Activated T-cell treated with anti-CD3 and anti-CD28 coated beads, Interleukin-2, amount 50 U/mL, for 4 hours (primary cell): Measurements from ENCODE around the gene ANKLE2. TPM values are rescaled to one million over a fixed set of nuclear protein-coding genes. Genes with fewer than 3 reads are reported as not detected.

Experiments used
- ATAC-seq, 2 donors: fragments of 200-7000 bp; cut with Tn5 transposase; one replicate each; pipeline ENCODE4 v1.10.0; 2021
- DNase-seq: peaks from one replicate; pipeline ENCODE4 v3.0.0-alpha.2; 2020
- H3K27me3 Mint-ChIP-seq: one replicate; pipeline ENCODE4 v1.8.0; 2021; ENCODE audit warnings: low read depth, mixed read lengths
- H3K36me3 Mint-ChIP-seq: one replicate; pipeline ENCODE4 v1.8.0; 2022; ENCODE audit warnings: mixed read lengths; ENCODE audit not compliant: insufficient read depth
- H3K4me1 Mint-ChIP-seq: one replicate; pipeline ENCODE4 v1.8.0; 2021; ENCODE audit warnings: low read depth, mixed read lengths
- H3K4me3 Mint-ChIP-seq: one replicate; pipeline ENCODE4 v1.8.0; 2021; ENCODE audit warnings: mild to moderate bottlenecking, moderate library complexity, mixed read lengths
- H3K9me3 Mint-ChIP-seq: one replicate; pipeline ENCODE4 v1.8.0; 2021; ENCODE audit warnings: mixed read lengths
- total RNA-seq, 3 donors: library from RNA; stranded (reverse); gene quantifications; one replicate each; pipeline ENCODE4 v1.2.1, GENCODE V29; 2021

The ANKLE2 gene
- total RNA-seq, 3 donors from 2014 or later = 96.7 to 112 (median 111) TPM

DNA sequence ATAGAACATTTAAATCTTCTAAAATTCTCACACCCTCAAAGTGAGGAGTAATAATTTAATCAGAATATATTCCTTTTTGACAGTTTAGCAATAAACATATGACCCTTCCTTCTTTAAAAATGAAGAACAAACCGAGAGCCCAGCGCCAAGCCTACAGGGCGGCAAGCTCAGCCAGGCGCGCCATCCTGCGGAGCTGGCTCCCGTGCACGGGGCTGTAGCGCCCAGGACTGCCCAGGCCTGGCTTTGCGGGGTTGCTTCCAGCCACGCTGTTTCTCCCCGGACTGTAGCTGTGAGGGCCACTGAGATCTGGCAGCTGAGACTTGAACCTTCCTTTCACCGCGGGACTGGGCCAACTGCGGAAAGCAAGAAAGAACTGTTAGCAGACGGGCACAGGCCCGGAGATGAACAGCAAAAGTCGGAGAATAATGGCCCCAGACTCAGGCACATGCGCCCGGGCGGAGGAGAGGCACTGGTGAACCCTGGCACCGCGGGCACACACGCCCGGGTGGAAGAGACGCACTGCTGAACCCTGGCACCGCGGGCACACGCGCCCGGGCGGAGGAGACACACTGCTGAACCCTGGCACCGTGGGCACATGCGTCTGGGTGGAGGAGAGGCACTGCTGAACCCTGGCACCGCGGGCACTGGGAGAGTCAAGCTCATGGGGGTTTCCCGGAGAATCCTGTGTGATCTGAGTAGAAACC is 34.4 kb downstream of the ANKLE2 start:
- H3K27me3 Mint-ChIP-seq = no peaks in the 10 kb centered on the region
- H3K36me3 Mint-ChIP-seq = peaks cover 60% of the 10 kb centered on the region

DNA sequence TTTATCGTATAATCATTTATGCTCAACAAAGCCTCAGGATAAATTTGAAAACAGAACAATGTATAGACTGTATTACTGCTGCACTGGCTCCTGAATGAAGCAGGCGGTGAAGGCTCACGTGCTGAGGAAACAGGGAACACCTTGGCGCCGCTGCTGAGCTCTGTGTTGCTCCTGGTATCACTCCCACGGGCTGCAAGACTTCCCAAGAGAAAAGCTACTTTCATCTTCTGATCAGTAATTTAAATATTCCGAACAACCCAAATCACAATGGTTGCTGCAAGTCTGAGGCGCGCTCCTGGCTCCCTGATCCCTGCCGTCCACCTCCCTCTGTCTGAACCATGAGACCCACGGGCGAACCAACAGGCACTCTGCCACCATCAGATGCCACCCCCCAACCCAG is 35.2 kb downstream of the ANKLE2 start:
- Mint-ChIP-seq H3K4me3 (no peak overlapping the region), H3K4me1 (peaks cover 4% of the 10 kb centered on the region), H3K36me3 (peaks cover 57% of the 10 kb centered on the region), H3K27me3 (no peaks in the 10 kb centered on the region), H3K9me3 (no peaks in the 10 kb centered on the region)
- ATAC-seq (no peak), DNase-seq (no peak)

More for the DNA sequence above, 34.4 kb downstream of the ANKLE2 start:
- no peak for DNase-seq
- H3K4me3 Mint-ChIP-seq = no peak overlapping the region
- no peak for ATAC-seq
- H3K4me1 Mint-ChIP-seq = peaks cover 4% of the 10 kb centered on the region
- no peaks in the 10 kb centered on the region for H3K9me3 Mint-ChIP-seq

DNA sequence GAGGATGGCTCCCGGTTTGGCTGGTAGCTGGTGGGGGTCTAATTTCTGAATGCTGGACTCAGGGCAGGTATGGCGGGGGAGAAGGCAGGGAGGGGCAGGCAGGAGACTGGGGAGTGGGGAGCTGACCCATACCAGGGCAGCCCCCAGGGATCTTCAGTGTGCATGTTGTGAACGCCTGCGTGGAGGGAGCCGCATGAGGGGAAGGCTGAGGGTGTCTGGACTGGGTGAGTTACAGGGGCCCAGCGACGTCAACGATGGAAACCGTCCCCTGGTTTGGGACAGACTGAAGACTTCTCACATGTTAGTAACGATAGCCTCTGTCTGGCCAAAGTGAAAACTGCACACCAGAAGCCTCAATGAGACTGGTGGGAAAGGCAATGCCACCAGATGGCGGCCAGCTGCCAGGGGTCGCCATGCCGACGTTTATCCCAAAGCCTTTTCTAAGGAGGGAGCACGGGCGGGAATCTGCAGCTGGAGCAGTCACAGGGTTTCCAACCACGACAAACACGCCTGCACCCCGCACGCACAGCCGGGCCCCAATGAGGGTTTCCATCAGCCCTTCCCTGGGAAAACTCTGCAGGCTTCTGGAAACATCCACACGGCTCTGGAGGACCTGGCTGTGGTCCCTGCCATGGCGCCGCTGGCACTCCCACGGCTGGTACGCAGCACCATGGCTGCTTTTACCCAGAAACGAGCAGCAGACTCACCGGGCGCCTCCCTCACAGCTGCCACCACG is 37.0 kb downstream of the ANKLE2 start:
- peaks cover 3% of the 10 kb centered on the region for H3K4me1 Mint-ChIP-seq
- H3K9me3 Mint-ChIP-seq = no peaks in the 10 kb centered on the region
- DNase-seq (no peak), ATAC-seq (no peak)
- no peak overlapping the region for H3K4me3 Mint-ChIP-seq
- H3K36me3 Mint-ChIP-seq = peaks cover 45% of the 10 kb centered on the region
- H3K27me3 Mint-ChIP-seq = no peaks in the 10 kb centered on the region

DNA sequence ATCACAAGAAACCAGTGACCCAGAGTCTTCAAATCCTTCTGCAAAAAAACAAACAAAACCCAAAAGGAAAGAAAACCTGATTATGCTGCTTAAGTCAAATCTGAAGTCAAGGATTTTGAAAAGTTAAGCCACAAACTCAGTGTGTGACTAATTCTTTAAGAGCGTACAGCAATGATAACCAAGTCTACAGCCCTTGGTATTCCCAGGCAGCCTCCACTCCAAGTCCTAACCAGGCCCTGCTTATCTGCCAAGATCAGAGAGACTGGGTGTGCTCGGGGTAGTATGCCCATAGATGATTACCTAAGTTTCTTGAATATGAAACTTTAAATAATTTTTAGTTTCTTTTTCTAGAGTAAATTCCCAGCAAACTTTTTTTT is 37.9 kb downstream of the ANKLE2 start:
- H3K9me3 Mint-ChIP-seq = no peaks in the 10 kb centered on the region
- H3K4me1 Mint-ChIP-seq = peaks cover 1% of the 10 kb centered on the region
- no peak for DNase-seq
- H3K27me3 Mint-ChIP-seq = no peaks in the 10 kb centered on the region
- no peak overlapping the region for H3K4me3 Mint-ChIP-seq
- no peak for ATAC-seq
- peaks cover 50% of the 10 kb centered on the region for H3K36me3 Mint-ChIP-seq

DNA sequence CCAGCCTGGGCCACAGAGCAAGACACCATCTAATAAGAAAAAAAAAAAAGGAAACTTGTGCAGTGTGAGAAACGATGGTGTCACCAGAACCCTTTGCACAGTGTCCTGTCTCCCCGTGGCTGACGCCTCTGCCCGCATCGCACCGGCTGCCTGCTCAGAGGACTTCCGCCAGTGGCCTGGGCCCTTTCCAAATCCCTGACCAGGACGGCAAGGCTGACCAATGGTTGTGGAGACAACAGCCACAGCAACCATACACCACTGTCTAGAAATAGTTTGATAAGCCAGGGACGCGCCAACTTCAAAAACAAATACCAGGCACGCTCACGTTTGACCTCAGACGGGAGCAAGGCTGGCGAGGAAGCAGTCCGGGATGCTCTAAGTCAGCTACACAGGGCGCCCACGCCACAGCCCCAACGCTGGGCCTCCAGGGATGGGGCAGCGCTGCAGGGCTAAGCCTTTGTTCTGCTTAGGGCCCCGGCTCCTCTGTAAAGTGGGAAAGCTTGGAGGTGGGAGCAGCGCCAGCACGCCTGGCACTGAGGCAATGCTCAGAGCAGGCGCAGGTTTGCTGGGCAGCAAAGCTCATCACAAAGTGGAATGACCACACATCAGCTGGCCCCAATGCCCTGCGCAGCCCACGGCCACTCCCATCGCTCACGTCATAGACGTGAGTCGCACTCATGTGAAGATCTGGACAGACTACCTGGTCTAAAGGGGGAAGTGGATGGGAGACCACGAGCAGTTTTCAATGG is 38.4 kb downstream of the ANKLE2 start:
- peaks cover 48% of the 10 kb centered on the region for H3K36me3 Mint-ChIP-seq
- DNase-seq (no peak), ATAC-seq (no peak)
- H3K27me3 Mint-ChIP-seq = no peaks in the 10 kb centered on the region
- no peaks in the 10 kb centered on the region for H3K4me1 Mint-ChIP-seq
- H3K9me3 Mint-ChIP-seq = no peaks in the 10 kb centered on the region
- no peak overlapping the region for H3K4me3 Mint-ChIP-seq

DNA sequence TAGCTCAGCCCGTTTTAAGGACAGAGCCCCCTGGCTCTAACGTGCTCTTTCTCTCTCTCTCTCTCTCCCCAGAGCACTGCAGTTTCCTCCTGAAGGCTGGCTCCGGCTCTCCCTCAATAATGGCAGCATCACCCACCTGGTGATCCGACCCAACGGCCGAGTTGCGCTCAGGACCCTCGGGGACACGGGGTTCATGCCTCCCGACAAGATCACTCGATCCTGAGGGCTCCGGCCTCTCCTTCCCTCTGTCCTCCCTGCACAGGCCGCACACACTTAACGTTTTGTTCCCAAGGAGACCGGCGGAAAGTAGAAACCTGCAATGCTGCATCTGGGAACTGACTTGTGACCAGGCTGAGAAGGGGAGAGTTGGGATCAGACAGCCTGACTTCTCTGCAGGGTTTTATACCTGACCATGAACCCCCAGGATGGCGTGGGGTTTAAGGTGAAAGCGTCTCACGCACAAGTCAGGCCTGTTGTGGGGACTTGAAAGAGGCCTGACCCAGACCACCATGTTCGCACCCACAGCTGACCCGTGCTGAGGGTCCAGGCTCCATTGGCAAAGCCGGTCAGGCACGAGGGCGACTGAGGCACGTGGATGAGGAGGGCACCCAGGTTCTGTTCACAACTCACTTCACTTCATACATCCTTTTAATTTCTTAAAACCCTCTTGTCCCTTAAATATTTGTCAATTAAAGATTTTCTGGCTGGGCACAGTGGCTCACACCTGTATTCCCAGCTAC is 40.9 kb downstream of the ANKLE2 start:
- DNase-seq (no peak), ATAC-seq (no peak)
- Mint-ChIP-seq H3K36me3 (peaks cover 30% of the 10 kb centered on the region), H3K27me3 (no peaks in the 10 kb centered on the region), H3K9me3 (no peaks in the 10 kb centered on the region), H3K4me1 (no peaks in the 10 kb centered on the region), H3K4me3 (no peak overlapping the region)

DNA sequence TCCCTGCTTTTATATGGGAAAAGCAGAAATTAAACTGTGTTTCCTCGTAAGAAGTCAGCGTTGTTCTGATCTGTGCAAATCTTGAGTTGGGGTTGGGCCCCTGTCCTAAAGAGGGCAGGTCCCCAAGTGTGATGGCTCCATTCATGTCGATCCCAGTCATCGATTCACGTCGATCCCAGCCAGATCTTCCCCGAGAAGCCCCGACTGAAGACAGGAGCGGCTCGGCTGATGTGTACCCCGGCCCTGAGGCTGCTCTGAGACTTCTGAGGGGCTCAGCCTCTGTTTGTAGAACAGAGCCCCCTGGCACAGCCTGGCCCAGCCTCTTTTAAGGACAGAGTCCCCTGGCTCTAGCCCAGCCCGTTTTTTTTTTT is 41.7 kb downstream of the ANKLE2 start:
- H3K27me3 Mint-ChIP-seq = no peaks in the 10 kb centered on the region
- DNase-seq = no peak
- no peaks in the 10 kb centered on the region for H3K4me1 Mint-ChIP-seq
- H3K36me3 Mint-ChIP-seq = peaks cover 29% of the 10 kb centered on the region
- H3K4me3 Mint-ChIP-seq = no peak overlapping the region
- ATAC-seq = no peak
- no peaks in the 10 kb centered on the region for H3K9me3 Mint-ChIP-seq

DNA sequence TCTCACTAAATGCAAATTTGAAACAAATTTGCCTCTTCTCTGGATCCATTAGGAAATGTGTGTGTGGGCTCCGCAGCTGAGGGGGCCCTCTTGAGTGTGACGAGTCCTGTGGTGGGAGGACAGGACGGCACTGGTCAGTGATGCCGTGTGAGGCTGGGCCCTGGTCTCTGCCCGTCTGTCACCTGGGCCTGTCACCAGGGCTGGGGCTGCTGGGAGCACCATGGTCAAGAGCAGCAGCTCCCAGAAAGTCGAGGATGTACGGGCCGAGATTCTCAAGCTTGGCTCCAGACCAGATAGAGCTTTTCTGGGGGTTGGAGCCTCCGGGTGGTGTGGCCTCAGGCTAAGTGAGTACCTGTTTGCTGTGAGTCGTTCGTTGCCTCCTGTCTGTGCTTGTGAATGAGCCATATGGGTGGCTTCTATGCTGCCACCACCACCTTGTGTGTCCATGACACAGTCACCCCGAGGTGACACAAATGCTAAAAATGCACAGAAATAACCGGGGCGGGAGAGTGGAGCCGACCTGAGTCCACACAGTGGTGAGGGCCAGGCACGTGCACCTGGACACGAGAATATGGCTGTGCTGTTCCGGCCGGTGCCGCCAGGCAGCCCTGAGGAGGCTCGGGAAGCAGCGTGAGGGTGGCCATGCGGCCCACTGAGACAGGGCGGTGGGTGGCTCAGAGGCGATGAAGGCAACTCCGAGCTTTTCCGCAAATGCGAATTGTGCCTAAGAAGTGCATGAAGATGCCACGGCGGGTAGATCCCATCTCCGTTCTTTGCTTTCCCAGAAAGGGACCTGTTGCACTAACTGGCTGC is 42.3 kb downstream of the ANKLE2 start:
- H3K4me3 Mint-ChIP-seq = no peak overlapping the region
- H3K4me1 Mint-ChIP-seq = peaks cover 2% of the 10 kb centered on the region
- DNase-seq (no peak), ATAC-seq (no peak)
- H3K36me3 Mint-ChIP-seq = peaks cover 30% of the 10 kb centered on the region
- no peaks in the 10 kb centered on the region for H3K9me3 Mint-ChIP-seq
- no peaks in the 10 kb centered on the region for H3K27me3 Mint-ChIP-seq

DNA sequence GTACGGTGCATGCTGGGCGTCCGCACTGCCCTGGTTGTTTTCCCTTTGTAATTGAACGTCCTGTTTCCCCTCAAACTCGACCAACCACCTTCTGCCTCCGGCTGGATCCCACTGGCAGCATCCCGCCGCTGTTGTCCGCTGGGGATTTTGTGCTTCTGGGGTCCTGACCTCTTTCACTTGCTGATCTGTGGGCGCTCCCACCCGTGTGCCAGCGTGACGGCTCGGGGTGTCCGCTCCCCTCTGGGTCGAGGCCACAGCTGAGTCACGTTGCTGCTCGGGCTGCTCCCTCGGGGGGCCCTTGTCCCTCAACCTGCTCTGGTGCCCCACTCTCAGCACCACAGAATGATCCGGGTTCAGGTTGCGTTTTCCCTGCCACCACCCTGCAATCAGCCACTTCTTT is 43.0 kb downstream of the ANKLE2 start:
- peaks cover 26% of the 10 kb centered on the region for H3K36me3 Mint-ChIP-seq

DNA sequence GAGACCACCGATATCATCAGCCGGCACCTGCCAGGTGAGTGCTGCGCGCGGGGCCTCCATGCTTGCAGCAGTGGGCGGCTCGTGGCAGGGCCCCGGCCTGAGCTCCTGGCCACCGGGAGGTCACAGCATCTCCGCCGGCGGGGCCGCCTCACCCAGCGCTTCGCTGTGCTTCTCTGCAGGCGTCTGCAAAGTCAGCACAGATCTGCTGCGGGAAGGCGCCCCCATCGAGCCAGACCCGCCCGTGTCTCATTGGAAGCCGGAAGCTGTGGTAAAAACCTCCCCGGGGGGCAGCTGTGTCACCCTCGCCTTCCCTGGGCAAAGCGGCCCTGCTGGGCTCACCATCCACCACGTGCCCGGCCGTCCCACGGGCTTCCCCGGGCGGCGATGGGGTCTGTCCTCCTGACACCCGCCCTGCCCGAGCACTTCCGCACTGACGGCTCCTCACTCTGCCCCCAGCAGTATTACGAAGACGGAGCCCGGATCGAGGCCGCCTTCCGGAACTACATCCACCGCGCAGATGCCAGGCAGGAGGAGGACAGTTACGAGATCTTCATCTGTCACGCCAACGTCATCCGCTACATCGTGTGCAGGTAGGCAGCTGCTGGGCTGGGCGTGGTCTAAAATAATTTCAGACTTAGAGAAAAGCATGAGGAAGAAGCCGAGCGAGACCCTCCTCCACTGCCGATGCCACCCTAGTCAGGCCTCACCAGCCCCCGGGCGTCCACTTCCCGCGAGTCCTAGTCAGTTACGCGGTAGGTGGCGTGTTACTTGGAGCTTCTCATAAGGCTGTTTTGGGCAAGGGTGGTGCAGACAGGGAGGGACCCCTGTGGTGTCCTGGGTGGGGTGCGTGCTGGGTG is 43.9 kb downstream of the ANKLE2 start:
- ATAC-seq = peak in 1 of 2 donors; percentile 33
- Mint-ChIP-seq H3K36me3 (peaks cover 20% of the 10 kb centered on the region), H3K4me1 (peaks cover 11% of the 10 kb centered on the region), H3K27me3 (no peaks in the 10 kb centered on the region), H3K9me3 (no peaks in the 10 kb centered on the region), H3K4me3 (no peak overlapping the region)
- no peak for DNase-seq

More for the DNA sequence above, 43.0 kb downstream of the ANKLE2 start:
- no peak for DNase-seq
- H3K4me3 Mint-ChIP-seq = no peak overlapping the region
- H3K27me3 Mint-ChIP-seq = no peaks in the 10 kb centered on the region
- H3K9me3 Mint-ChIP-seq = no peaks in the 10 kb centered on the region
- ATAC-seq = no peak
- H3K4me1 Mint-ChIP-seq = peaks cover 2% of the 10 kb centered on the region

DNA sequence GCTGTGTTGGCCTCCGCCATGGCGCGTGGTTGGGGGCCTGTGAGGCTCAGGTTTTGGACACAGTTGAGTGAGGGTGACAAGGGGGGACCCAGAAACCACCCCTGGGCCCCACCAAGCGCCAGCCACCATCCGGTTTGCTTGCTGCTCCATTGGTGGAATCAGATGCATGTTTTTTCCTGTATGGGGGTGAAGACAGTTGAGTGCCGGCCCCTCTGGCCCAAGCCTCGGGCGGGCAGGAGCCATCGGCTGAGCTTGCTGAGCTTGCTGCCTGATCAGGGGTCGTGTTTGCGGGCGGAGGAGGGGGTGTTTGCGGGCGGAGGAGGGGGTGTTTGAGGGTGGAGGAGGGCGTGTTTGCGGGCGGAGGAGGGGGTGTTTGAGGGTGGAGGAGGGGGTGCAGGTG is 44.6 kb downstream of the ANKLE2 start:
- no peak overlapping the region for H3K4me3 Mint-ChIP-seq
- no peak for DNase-seq
- no peaks in the 10 kb centered on the region for H3K27me3 Mint-ChIP-seq
- H3K36me3 Mint-ChIP-seq = peaks cover 22% of the 10 kb centered on the region
- no peak for ATAC-seq
- H3K9me3 Mint-ChIP-seq = no peaks in the 10 kb centered on the region
- H3K4me1 Mint-ChIP-seq = peaks cover 15% of the 10 kb centered on the region

DNA sequence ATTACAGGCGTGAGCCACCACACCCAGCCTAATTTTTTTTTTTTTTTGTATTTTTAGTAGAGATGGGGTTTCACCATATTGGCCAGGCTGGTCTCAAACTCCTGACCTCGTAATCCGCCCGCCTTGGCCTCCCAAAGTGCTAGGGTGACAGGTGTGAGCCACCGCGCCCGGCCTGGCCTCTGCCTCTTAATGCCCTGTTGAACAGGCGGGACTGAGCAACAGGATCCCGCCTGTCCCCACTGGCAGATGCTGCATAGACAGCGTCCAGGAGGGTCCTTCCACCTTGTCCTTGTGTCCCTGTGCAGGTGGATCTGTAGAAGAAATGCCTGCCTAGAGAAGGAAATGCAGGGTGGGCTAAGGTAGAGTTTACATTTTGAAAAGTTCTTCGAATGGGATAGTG is 45.3 kb downstream of the ANKLE2 start:
- Mint-ChIP-seq H3K36me3 (peaks cover 19% of the 10 kb centered on the region), H3K9me3 (no peaks in the 10 kb centered on the region), H3K27me3 (no peaks in the 10 kb centered on the region), H3K4me1 (peaks cover 19% of the 10 kb centered on the region), H3K4me3 (no peak overlapping the region)
- DNase-seq = no peak
- no peak for ATAC-seq

DNA sequence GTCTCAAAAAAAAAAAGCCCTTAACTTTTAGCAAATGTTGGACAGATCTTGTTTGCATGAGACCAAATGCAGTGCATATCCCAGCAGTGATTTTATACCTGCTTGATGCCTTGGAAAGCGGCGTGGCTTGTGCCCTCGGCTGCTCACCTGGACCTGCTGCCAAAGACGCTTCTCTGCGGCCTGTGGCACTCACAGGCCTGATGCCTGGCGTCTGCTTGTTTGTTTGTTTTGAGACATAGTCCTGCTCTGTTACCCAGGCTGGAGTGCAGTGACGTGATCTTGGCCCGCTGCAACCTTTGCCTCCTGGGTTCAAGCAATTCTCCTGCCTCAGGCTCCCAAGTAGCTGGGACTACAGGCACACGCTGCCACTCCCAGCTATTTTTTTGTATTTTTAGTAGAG is 45.8 kb downstream of the ANKLE2 start:
- Mint-ChIP-seq H3K36me3 (peaks cover 19% of the 10 kb centered on the region), H3K27me3 (no peaks in the 10 kb centered on the region), H3K4me1 (peaks cover 19% of the 10 kb centered on the region), H3K4me3 (no peak overlapping the region), H3K9me3 (no peaks in the 10 kb centered on the region)
- no peak for ATAC-seq
- DNase-seq = no peak
